Stimulated activated CD8-positive, alpha-beta memory T cell treated with anti-CD3 and anti-CD28 coated beads, Interleukin-7, amount 100 ng/mL, for 48 hours (primary cell): ENCODE measurements around the gene NDUFA8.

Source experiments
- DNase-seq, 2 donors: peaks; one replicate each; pipeline ENCODE4 v3.0.0-alpha.2; 2020; ENCODE audit warnings: low read depth in 1 of 2; ENCODE audit errors: extremely low read depth in 1 of 2

Gene NDUFA8

DNA sequence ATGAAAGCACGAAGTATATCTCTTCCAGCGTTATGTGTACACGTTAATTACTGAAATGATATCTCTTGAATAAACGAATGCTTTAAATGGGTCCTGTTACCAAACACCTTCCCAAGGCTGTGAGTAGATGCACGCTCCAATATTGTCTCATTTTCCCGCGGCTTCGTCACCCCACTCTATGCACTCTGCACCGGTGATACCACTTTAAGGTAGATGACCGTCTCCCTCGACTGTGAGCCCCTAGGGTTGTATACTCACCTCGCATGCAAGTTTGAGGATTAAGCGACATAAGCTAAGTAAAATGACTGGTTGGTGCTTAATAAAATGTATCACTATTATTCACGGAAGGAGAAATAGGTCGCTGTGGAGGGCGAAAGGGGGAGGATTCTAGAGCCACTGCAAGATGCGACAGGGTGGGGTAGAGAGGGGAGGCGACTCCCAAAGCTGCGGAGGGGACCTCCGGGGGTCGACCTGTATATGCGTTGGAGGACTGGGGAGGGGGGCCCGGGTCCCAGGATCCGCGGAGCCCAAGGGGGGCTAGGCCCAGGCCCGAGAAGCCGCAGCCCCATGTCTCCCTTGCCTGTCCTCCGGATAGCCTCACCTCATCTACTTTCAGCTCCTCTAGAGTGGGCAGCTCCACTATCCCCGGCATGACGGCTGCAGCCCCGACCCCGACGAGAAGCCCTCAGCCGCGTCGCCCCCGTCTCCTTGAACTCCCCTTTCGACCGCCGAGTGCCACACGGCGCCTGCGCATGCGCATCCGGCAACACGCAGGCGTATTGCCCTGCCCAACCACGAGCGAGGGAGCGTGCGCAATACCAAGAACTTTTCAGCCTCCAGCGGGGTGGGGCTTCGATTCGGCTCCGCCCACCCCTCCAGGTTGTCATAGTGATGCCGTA is at the start of gene NDUFA8, which contains the start of gene MORN5:
TSS of gene NDUFA8 (minus strand) at position 754 of the 899 bp plus-strand sequence. CDS start at position 652, 102 bp downstream.
TSS of gene MORN5 (plus strand) at position 883 of the 899 bp plus-strand sequence. CDS start 65 bp downstream, outside the sequence.
- DNase-seq = peak; percentile 89 to 90

DNA sequence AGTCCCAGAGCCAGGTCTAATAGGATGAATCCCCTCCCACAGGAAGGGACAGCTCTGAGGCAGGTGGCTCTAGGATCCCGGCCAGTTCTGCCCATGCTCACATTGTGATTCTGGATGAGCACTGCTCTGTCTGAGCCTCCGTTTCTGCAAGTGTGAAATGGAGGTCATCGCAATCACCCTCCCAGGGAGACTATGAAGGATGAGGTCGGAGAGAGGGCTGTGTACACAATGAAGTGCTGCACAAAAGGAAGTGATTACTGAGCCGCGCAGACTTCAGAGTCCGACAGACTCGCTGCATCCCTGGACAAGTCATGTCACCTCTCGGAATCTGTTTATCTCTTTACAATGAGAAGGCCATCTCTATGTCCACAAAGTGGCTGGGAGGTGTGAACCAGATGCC is 47.5 kb upstream of the NDUFA8 start:
- no peak for DNase-seq

DNA sequence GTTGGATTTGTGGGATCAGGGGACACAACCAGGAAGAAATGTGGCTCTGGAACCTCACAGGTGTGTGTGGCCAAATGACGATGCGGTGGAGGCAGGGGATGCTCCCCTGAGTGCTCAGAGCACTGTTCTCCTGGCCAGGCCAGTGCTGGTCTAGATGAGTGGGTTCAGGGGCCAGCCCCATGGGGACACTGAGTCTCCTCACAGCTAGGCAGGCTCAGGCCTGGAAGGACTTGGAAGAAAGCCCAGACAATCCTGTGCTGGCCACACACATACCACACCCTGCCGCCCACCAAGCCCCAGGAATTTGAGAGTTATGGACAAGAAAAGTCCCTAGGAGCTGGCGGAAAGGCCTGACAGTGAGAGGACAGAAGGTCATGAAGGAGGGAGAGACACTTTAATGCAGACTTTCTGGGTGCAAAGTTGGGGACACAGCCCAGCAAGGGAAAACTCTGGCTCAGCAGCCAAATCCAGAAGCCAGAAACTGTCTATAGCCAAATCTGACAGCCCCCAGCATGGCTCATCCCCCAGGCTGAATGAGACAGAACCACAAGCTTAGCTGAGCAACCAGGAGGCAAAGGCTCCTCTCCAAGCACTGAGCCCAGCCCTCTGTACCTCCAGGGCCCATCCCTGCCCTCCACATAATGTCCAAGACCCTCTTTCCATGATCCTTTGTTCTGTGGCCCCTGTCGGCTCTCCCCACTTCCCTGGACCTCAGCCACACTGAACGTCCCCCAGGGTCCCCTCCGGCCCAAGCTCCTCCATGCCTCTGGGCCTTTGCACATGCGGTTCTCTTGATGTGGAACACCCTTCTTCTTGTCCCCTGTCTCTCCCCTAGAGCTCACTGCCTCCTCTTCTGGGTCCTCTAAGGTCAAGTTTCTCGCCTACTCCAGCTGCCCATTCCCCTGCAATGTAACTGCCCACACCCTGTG is 46.8 kb upstream of the NDUFA8 start:
- no peak for DNase-seq

DNA sequence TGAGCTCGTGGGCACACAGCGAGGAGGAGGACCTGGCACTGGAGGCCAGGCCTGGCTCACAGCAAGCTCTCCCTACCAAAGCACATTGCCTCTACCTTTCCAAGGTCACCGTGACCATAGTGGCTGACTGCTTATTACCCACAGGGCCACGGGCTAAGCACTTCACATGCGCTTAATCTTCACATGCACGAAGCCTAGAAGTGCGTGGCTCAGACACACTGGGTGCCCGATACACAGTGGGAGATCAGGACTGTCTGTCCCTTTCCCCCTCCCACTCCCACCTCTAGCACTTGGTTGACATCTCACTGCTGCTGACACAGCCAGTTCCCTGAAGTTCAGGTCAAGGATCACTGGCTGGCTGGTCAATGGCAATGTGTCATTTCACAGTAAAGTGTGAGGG is 45.6 kb upstream of the NDUFA8 start:
- DNase-seq = no peak

DNA sequence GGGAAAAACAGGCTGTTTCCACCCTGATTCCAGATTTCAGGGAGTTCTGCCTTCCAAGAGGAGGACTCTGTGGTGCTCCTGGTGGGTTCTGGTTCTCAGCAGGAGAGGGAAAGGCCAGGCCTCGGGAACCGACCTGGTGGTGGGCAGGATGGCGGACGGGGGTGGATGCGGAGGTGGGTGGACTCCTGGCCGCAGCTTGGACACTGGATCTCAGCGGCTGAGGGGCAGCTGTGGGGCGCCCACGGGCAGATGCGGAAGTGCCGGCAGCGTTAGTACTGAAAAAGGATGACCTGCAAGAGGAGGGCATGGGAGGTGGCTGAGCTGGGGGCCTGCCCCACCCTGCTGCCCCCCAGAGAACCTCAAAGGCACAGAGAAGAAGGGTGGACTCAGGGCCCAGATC is 44.9 kb upstream of the NDUFA8 start:
- DNase-seq = no peak

DNA sequence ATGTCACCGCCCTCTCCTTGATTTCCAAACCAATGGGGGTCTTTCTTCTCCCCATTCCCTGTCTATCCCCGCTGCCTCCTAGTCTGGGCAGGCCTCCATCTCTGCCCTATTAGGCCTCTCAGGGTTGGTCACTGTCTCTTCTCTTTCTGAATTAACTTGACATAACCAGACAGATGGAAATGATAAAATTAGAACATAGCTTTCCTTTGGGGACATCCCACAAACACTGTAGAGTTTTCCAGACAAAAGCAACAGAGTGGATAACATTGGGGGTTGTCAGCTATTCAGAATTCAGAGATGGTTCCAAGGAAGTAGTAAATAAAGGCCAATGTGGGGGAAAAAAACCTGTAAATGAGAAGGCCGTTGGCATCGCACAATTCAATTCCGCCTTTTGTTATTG is 44.5 kb upstream of the NDUFA8 start:
- DNase-seq = no peak

DNA sequence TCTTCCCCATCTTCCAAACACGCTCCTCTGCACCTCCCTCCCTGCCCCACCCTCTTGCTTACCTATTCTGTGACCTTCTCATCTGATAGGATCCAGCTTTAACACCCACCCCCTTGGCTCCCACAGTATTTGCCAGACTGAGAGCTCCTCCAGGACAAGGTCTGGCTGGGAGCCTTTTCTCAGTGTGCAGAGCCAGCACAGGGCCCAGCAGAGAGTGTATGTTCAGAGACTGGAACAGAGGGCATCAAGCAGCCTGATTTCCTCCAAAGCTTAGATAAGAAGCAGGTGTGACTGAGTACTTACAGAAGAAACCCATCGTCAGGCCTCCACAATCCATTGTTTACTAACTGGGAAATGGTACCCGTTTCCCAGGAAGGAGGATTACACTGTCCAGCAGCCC is 42.5 kb upstream of the NDUFA8 start:
- DNase-seq = no peak

DNA sequence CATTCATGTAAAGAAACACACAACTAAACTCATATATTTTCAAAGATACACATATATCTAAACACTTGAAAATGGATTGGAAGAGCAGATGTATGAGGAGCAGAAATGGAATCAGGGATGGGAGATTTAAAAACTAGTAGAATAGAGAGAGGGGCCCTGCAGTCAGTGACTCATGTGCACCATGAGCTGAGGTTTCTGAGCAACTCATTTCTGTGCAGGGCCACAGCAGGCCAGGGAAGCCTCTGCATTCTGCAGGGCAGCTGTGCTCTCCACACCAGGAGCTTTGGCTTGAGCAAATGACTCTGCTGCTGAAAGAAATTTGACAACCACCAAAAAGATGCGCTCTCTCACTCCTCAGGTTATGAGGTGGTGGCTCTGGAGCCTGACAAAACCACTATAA is 42.1 kb upstream of the NDUFA8 start:
- no peak for DNase-seq

DNA sequence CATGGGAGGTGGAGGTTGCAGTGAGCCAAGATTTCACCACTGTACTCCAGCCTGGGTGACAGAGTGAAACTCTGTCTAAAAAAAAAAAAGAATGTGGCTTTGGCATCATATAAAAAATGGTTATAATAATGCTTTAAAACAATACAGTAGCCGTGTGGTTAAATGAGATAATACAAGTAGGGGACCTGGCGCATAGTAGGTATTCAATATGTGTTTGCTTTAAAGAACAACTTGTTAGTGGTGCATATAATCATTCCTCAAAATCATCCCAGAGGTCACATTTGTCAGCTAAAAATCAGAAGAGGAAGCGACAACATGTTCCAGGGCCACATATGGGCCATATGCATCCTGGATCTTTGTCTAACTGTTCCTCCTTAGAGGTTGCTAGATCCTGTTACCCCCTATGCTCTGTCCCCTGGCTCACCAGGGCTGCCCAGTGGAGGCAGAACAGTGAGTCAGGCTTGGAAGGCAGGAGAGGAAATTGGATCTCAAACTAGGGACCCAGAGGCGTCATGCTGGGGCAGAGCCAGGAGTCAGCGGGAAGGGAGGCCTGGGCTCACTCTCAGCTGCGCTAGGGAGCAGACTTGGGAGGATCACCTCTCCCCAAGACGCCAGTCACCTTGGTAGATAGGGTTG is 41.5 kb upstream of the NDUFA8 start:
- no peak for DNase-seq

DNA sequence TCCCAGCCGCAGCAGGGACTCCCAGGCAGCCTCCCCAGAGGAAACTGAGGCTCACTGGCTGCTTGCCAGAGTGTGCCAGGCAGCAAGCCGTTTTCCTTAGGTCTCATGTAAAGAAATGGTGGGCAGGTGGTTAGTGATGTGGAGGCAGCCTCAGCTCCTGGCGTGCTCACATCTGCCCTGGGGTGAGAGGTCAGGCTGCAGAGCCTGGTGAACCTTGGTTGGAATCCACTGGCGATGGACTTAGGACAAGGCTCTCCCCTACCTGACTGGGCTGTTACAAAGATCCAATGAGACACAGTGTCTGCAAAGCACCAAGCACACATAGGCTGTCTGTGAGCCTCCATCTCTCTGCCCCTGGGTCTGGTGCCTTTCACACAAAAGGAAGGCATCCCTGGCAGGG is 38.3 kb upstream of the NDUFA8 start:
- no peak for DNase-seq

DNA sequence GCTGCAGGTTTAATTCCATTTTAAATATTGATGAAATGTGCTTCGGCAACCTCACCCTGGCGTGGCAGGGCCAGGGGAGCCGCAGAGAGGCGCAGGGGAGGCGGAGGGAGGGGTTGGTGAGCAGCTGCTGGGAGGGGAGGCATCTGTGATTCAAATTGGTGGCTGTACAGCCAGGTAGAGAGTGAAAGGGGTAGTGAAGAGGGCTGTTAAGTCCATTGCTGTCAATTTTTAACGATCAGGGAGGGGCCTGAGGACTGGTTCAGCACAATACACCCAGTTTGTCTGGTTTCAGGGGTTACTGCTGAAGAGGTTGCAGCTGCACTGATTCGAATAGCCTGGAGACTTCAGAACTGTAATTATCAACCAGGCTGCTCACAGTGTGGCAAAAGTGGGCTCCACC is 37.8 kb upstream of the NDUFA8 start:
- no peak for DNase-seq

DNA sequence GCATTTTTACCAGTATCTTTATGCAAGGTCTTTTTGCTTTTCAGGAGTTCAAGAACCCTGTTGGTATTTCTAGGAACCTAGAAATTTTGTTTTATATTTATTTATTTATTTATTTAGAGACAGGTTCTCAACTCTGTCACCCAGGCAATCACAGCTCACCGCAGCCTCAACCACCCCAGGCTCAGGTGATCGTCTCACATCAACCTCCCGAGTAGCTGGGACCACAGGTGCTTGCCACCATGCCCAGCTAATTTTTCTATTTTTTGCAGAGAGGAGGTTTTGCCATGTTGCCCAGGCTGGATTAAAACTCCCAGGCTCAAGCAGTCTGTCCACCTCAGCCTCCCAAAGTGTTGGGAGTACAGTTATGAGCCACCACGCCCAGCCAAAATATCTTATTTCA is 36.3 kb upstream of the NDUFA8 start:
- DNase-seq = no peak

DNA sequence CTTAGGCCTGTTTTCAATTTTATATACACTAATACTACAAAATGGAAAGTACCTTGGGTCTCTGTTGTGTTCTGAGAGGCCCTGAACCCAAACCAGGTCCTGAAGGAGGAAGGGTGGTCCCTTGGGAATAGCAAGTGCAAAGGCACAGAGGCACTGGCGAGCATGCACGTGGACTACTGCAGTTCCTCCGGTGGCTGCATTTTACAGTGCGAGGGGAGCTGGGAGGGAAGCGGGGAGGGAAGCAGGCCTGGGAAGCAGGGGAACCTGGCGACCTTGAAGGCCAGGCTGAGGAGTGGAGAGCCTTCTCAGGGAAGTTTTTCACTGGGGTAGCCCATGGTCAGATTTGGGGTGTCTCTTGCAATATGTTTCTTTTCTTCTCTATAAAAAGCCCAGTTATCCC is 34.1 kb upstream of the NDUFA8 start:
- DNase-seq = no peak

DNA sequence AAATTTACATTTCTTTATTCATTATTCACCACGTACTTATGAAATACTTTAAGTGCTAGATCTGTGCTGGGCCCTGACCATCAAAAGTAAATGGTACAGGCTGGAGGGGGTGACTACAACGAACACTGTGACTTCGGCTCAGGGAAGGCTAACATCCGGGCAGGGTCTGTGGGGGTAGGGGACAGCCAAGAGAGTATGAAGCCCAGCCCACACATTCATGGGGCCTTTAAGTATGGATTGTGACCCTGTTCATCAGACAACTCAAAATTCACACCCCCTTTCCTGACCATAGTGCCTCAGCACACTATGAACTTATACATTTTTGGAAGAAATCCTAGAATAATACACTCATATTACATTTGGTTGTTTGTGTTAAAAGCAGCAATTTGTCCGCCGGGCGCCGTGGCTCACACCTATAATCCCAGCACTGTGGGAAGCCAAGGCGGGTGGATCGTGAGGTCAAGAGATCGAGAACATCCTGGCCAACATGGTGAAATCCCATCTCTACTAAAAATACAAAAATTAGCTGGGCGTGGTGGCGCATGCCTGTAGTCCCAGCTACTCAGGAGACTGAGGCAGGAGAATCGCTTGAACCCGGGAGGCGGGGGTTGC is 33.4 kb upstream of the NDUFA8 start:
- DNase-seq = no peak

DNA sequence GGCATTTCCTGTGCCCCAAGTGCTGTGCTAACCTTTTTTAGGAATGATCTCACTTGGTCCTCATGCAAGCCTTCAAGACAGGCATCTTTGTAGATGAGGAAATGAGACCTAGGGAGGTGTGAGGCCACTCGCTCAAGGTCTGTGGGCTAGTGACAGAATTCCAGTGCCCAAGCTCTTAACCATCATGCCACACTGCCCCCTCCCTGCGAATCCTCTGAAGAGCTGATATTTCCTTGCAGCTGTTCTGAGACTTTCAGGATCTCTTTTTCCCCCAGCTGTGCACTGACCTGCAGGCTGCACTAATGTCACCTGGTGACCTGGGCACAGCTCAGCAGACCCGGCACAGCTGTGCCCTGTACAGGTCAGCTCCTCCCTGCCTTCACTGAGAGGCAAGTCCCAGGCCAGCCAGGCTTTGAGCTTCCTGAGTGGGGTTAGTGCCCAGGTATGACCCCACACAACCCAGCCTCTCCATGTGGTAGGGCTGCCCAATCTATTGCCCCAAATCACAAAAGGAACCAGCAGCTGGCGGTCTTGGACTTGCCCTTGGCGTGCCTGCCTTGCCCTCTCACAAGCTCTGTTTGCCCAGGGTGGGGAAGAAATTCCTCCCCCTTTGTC is 32.8 kb upstream of the NDUFA8 start:
- DNase-seq = no peak

DNA sequence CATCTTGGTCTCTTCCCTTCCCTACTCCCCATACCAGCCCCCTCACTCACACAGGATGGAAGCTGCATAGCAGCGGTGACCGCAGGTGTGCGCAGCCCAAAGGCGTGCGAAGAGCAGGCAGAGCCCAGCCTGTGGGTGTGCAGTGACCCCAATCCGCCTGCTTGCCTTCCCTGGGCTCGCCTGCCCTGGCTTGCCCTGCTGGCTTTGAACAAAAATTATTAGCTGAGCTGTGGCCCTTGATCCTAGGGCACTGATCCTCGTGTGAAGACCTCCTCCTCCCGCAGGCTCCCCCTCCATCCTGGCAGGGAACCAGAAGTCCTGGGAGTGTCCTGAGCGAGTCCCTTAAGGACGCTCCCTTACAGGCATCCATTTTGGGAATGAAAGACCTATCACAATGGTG is 32.0 kb upstream of the NDUFA8 start:
- no peak for DNase-seq

DNA sequence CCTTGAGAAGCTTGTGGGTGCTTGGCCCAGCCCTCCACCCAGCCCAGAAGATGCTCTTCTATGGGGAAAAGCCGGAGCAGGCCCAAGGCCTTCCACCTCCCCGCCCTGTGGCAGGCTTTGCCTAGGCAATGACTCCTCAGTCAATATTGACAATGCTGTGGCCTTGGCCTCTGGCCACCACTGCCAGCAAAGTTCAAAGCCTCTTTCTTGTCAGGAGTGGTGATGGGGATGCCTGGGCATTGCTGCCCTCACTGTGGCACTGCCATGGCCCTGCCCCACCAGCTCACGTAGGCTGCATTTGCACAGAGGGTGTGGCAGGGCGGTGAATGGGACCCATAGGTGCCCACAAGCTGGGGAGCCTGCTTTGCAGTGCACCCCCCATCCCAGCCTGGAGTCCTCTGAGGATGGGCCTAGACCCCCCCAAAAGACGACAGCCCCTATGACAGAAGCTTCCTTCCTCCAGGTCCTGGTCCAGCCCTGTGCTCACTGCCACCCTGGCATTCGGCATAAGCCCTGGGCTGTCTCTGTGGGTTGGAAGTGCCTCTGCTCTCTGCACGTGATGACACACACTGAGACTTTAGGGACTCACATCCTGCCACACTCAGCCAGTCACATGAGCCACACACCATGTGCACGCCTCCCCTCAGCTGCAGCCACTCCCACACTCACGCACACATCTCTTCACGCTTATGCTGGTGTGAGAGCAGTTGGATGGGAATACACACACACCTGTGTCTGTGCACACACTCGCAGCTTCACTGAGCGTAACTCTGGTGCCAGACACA is 31.2 kb upstream of the NDUFA8 start:
- peak in 1 of 2 donors; percentile 2 for DNase-seq

DNA sequence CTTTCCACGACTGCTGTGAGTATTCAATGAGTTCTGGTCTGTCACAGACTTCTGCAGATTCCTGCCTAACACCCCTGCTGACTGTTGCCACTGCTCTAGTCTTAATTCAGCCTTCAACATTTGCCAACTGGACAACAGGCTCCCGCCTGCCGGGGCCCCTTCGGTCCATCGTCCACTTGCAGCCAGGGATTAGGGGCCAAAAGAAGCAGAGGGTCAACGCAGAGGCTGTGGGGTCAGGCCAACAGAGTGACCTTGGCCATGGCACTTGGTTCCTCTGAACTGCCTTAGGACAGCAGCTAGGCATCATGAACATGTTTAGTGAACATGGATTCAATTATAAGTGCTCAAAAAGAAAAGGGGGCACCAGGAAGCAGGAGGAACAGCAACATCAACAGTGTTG is 28.8 kb upstream of the NDUFA8 start:
- no peak for DNase-seq

DNA sequence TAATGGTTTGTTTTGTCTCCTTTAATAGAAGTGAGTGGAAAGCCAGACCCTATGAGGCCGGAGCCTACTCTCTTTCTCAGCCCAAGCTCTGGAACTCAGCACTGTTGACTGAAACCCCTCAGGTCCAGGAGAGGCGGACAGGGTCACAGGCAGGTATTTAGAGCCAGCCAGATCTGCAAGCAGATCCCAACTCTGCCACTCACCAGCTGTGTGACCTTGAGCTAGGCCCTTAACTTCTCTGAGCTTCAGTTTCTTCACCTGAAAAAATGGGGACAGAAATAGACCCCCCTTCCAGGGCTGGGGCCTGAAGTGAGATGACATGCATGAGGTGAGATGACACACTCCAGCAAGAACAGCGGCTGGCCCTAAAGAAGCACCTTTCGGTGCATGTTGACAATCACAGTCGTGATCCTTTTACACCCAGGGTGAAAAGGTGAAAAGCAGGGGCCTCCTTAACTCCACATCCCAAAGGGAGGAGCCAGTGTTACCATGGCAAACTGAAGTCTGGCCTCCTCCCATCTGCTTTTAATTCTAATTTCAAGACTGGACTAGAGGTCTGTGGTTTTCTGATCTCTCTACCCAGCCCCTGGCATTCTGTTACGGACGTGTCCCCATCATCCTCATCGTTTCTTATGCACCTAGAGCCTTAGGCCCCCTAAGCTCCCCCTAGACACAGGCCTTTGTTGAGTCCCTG is 27.3 kb upstream of the NDUFA8 start:
- no peak for DNase-seq
